ENCODE results near the gene CRYBG3.

The CRYBG3 gene

GRCh38 chr3:97931218-97931617 is 109.4 kb downstream of the CRYBG3 start:
- peaks cover 0 to 3% (median 0%) of the 10 kb centered on the region in 5 donors for H3K9me3 ChIP-seq (ENCODE audit: control insufficient read depth in 5 of 5, low read length in 5 of 5)
- H3K27ac ChIP-seq (ENCODE audit: low read depth, low read length): no peak overlapping the region
- no peaks in the 10 kb centered on the region for H3K27me3 ChIP-seq (ENCODE audit: control insufficient read depth in 5 of 5, insufficient read depth in 4 of 5, low read length in 5 of 5)
- H3K4me1 ChIP-seq (ENCODE audit: control insufficient read depth in 5 of 5, insufficient read depth in 5 of 5, low read length in 5 of 5): peaks cover 0 to 36% (median 9%) of the 10 kb centered on the region in 5 donors
- H3K9ac ChIP-seq (ENCODE audit: low read length in 5 of 5): no peak overlapping the region
- no peak overlapping the region for H3K4me3 ChIP-seq (ENCODE audit: low read depth in 1 of 5, low read length in 5 of 5)
- peaks cover 18 to 49% (median 28%) of the 10 kb centered on the region in 5 donors for H3K36me3 ChIP-seq (ENCODE audit: control insufficient read depth in 5 of 5, insufficient read depth in 5 of 5, low read length in 5 of 5)

- Histone ChIP-seq H3K4me1 (ENCODE audit: control insufficient read depth in 5 of 5, insufficient read depth in 5 of 5, low read length in 5 of 5) (peaks cover 0 to 34% (median 9%) of the 10 kb centered on the region in 5 donors), H3K9me3 (ENCODE audit: control insufficient read depth in 5 of 5, low read length in 5 of 5) (peaks cover 0 to 3% (median 0%) of the 10 kb centered on the region in 5 donors), H3K9ac (ENCODE audit: low read length in 5 of 5) (no peak overlapping the region), H3K27me3 (ENCODE audit: control insufficient read depth in 5 of 5, insufficient read depth in 4 of 5, low read length in 5 of 5) (no peaks in the 10 kb centered on the region), H3K36me3 (ENCODE audit: control insufficient read depth in 5 of 5, insufficient read depth in 5 of 5, low read length in 5 of 5) (peaks cover 29 to 55% (median 31%) of the 10 kb centered on the region in 5 donors), H3K27ac (ENCODE audit: low read depth, low read length) (peak overlapping the region; percentile 15), H3K4me3 (ENCODE audit: low read depth in 1 of 5, low read length in 5 of 5) (no peak overlapping the region)
Observed at GRCh38 chr3:97932387-97932801, 110.6 kb downstream of the CRYBG3 start.

- Histone ChIP-seq H3K27me3 (ENCODE audit: control insufficient read depth in 5 of 5, insufficient read depth in 4 of 5, low read length in 5 of 5) (no peaks in the 10 kb centered on the region), H3K27ac (ENCODE audit: low read depth, low read length) (no peak overlapping the region), H3K4me1 (ENCODE audit: control insufficient read depth in 5 of 5, insufficient read depth in 5 of 5, low read length in 5 of 5) (peaks cover 0 to 19% (median 9%) of the 10 kb centered on the region in 5 donors), H3K4me3 (ENCODE audit: low read depth in 1 of 5, low read length in 5 of 5) (no peak overlapping the region), H3K36me3 (ENCODE audit: control insufficient read depth in 5 of 5, insufficient read depth in 5 of 5, low read length in 5 of 5) (peaks cover 42 to 70% (median 46%) of the 10 kb centered on the region in 5 donors), H3K9me3 (ENCODE audit: control insufficient read depth in 5 of 5, low read length in 5 of 5) (peaks cover 0 to 3% (median 0%) of the 10 kb centered on the region in 5 donors), H3K9ac (ENCODE audit: low read length in 5 of 5) (no peak overlapping the region)
Observed at GRCh38 chr3:97934980-97935695, 113.3 kb downstream of the CRYBG3 start.

GRCh38 chr3:97935842-97936241 is 114.0 kb downstream of the CRYBG3 start:
- Histone ChIP-seq H3K9me3 (ENCODE audit: control insufficient read depth in 5 of 5, low read length in 5 of 5) (no peaks in the 10 kb centered on the region), H3K36me3 (ENCODE audit: control insufficient read depth in 5 of 5, insufficient read depth in 5 of 5, low read length in 5 of 5) (peaks cover 40 to 67% (median 46%) of the 10 kb centered on the region in 5 donors), H3K4me1 (ENCODE audit: control insufficient read depth in 5 of 5, insufficient read depth in 5 of 5, low read length in 5 of 5) (peaks cover 0 to 15% (median 9%) of the 10 kb centered on the region in 5 donors), H3K9ac (ENCODE audit: low read length in 5 of 5) (no peak overlapping the region), H3K27ac (ENCODE audit: low read depth, low read length) (peak overlapping the region; percentile 0), H3K27me3 (ENCODE audit: control insufficient read depth in 5 of 5, insufficient read depth in 4 of 5, low read length in 5 of 5) (no peaks in the 10 kb centered on the region), H3K4me3 (ENCODE audit: low read depth in 1 of 5, low read length in 5 of 5) (no peak overlapping the region)

- Histone ChIP-seq H3K9ac (ENCODE audit: low read length in 5 of 5) (no peak overlapping the region), H3K27ac (ENCODE audit: low read depth, low read length) (no peak overlapping the region), H3K27me3 (ENCODE audit: control insufficient read depth in 5 of 5, insufficient read depth in 4 of 5, low read length in 5 of 5) (no peaks in the 10 kb centered on the region), H3K36me3 (ENCODE audit: control insufficient read depth in 5 of 5, insufficient read depth in 5 of 5, low read length in 5 of 5) (peaks cover 48 to 73% (median 50%) of the 10 kb centered on the region in 5 donors), H3K4me1 (ENCODE audit: control insufficient read depth in 5 of 5, insufficient read depth in 5 of 5, low read length in 5 of 5) (peaks cover 0 to 13% (median 7%) of the 10 kb centered on the region in 5 donors), H3K9me3 (ENCODE audit: control insufficient read depth in 5 of 5, low read length in 5 of 5) (no peaks in the 10 kb centered on the region), H3K4me3 (ENCODE audit: low read depth in 1 of 5, low read length in 5 of 5) (no peak overlapping the region)
Observed at GRCh38 chr3:97937205-97937604, 115.4 kb downstream of the CRYBG3 start.

- H3K9ac ChIP-seq (ENCODE audit: low read length in 5 of 5): no peak overlapping the region
- no peak overlapping the region for H3K4me3 ChIP-seq (ENCODE audit: low read depth in 1 of 5, low read length in 5 of 5)
- H3K27me3 ChIP-seq (ENCODE audit: control insufficient read depth in 5 of 5, insufficient read depth in 4 of 5, low read length in 5 of 5): no peaks in the 10 kb centered on the region
- peaks cover 0 to 5% (median 0%) of the 10 kb centered on the region in 5 donors for H3K4me1 ChIP-seq (ENCODE audit: control insufficient read depth in 5 of 5, insufficient read depth in 5 of 5, low read length in 5 of 5)
- H3K9me3 ChIP-seq (ENCODE audit: control insufficient read depth in 5 of 5, low read length in 5 of 5): no peaks in the 10 kb centered on the region
- peaks cover 50 to 80% (median 62%) of the 10 kb centered on the region in 5 donors for H3K36me3 ChIP-seq (ENCODE audit: control insufficient read depth in 5 of 5, insufficient read depth in 5 of 5, low read length in 5 of 5)
- H3K27ac ChIP-seq (ENCODE audit: low read depth, low read length): no peak overlapping the region
Observed at GRCh38 chr3:97938444-97938843, 116.6 kb downstream of the CRYBG3 start.

- Histone ChIP-seq H3K4me1 (ENCODE audit: control insufficient read depth in 5 of 5, insufficient read depth in 5 of 5, low read length in 5 of 5) (peaks cover 0 to 5% (median 0%) of the 10 kb centered on the region in 5 donors), H3K36me3 (ENCODE audit: control insufficient read depth in 5 of 5, insufficient read depth in 5 of 5, low read length in 5 of 5) (peaks cover 55 to 79% (median 66%) of the 10 kb centered on the region in 5 donors), H3K4me3 (ENCODE audit: low read depth in 1 of 5, low read length in 5 of 5) (no peak overlapping the region), H3K9ac (ENCODE audit: low read length in 5 of 5) (no peak overlapping the region), H3K27ac (ENCODE audit: low read depth, low read length) (no peak overlapping the region), H3K27me3 (ENCODE audit: control insufficient read depth in 5 of 5, insufficient read depth in 4 of 5, low read length in 5 of 5) (no peaks in the 10 kb centered on the region), H3K9me3 (ENCODE audit: control insufficient read depth in 5 of 5, low read length in 5 of 5) (no peaks in the 10 kb centered on the region)
Observed at GRCh38 chr3:97939401-97939800, 117.6 kb downstream of the CRYBG3 start.

- Histone ChIP-seq H3K27me3 (ENCODE audit: control insufficient read depth in 5 of 5, insufficient read depth in 4 of 5, low read length in 5 of 5) (no peaks in the 10 kb centered on the region), H3K36me3 (ENCODE audit: control insufficient read depth in 5 of 5, insufficient read depth in 5 of 5, low read length in 5 of 5) (peaks cover 59 to 79% (median 66%) of the 10 kb centered on the region in 5 donors), H3K27ac (ENCODE audit: low read depth, low read length) (no peak overlapping the region), H3K9ac (ENCODE audit: low read length in 5 of 5) (no peak overlapping the region), H3K4me3 (ENCODE audit: low read depth in 1 of 5, low read length in 5 of 5) (no peak overlapping the region), H3K9me3 (ENCODE audit: control insufficient read depth in 5 of 5, low read length in 5 of 5) (no peaks in the 10 kb centered on the region), H3K4me1 (ENCODE audit: control insufficient read depth in 5 of 5, insufficient read depth in 5 of 5, low read length in 5 of 5) (peaks cover 0 to 5% (median 0%) of the 10 kb centered on the region in 5 donors)
Observed at GRCh38 chr3:97940034-97940433, 118.2 kb downstream of the CRYBG3 start.

GRCh38 chr3:97942801-97943546 is 121.2 kb downstream of the CRYBG3 start:
- Histone ChIP-seq H3K27ac (ENCODE audit: low read depth, low read length) (no peak overlapping the region), H3K9me3 (ENCODE audit: control insufficient read depth in 5 of 5, low read length in 5 of 5) (no peaks in the 10 kb centered on the region), H3K9ac (ENCODE audit: low read length in 5 of 5) (no peak overlapping the region), H3K27me3 (ENCODE audit: control insufficient read depth in 5 of 5, insufficient read depth in 4 of 5, low read length in 5 of 5) (no peaks in the 10 kb centered on the region), H3K4me3 (ENCODE audit: low read depth in 1 of 5, low read length in 5 of 5) (no peak overlapping the region), H3K4me1 (ENCODE audit: control insufficient read depth in 5 of 5, insufficient read depth in 5 of 5, low read length in 5 of 5) (no peaks in the 10 kb centered on the region), H3K36me3 (ENCODE audit: control insufficient read depth in 5 of 5, insufficient read depth in 5 of 5, low read length in 5 of 5) (peaks cover 53 to 78% (median 68%) of the 10 kb centered on the region in 5 donors)

Measured in subcutaneous abdominal adipose tissue (tissue), 5 donors.